ENCODE measurements around the gene BTBD9.

BTBD9 gene

DNA sequence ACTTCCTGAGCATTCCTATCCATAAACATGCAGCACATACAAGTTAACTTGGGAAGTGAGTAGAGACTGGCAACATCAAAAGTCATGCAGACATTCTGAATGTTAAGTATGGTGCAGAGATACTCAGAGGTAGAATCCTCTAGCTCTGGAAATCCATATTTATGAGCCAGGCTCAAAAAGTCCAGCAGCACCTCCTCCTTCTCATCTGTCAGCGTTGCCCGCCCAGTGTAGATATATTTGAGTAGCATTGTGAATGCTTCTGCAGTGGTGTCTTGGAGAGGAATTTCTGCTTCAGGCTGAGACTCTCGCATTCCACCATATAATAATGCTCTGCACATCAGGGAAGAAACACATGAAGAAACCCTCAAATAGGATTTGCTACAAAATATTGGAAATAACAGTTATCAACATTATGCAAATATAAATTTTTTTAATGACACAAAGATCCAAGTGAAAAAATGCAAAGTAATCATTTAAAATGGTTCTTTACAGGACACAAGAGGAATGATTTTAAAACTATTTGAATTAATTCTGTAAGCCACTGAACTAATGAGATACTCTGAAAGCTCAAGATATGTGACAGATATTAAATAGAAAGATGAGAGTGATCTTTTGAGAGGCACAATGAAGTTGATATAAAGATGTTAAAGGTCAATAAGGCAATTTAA lies 45.6 kb downstream of the BTBD9 start:
- DNase-seq (ENCODE audit: low read depth) = no peak

DNA sequence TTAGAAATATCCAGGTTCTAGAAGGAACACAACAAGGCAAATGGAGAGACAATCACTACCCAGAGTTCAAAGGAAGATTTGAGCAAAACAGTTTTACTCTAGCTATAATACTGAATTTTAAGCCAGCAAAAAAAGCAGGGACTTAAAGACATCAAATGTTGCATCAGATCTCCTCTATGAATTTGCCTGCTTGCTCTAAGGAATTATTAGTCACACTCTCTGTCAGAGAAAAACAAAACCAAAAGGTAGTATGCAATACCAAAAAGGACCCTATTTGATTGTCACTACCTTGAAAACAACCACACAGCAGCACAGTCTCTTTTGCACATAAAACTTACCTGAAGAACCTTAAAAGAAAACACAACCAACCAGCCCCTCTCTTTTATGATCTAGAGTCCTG lies 46.3 kb downstream of the BTBD9 start:
- no peak for DNase-seq (ENCODE audit: low read depth)

GRCh38 chr6:38591439-38591838 lies 48.3 kb downstream of the BTBD9 start:
- DNase-seq (ENCODE audit: low read depth) = no peak

GRCh38 chr6:38589367-38589720 lies 50.4 kb downstream of the BTBD9 start:
- DNase-seq (ENCODE audit: low read depth) = no peak

DNA sequence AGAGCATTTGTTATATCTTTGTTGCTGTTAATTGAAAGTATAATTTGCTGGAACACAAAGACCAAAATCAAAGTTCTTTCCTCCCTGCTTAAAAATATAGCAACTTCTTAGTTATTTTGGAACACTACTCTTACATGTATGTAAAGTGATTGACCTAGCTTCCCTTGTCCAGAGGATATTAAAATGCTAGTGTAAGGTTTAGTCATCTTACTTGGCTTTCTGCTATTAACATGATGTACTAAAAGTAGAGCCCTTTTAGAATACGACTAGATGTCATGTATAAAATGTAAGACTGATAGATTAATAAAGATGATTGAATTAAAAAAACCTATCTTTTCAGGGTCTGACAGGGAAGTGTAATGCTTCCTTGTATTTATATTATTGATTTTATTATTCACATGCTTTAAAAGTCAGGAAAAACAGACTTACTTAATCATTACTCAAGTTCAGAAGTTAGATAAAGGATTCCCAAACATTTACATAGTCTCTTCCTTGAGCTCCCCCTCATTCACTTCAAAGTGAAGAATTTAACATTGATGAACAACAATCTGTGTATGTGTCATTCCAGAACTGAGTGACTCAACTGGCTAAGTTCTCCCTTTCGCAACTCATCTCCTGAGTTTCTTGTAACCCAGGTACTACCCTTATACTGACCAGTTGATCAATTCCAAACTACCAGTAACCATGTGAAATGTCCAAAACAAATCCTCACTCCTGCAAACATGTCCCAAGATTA lies 50.9 kb downstream of the BTBD9 start:
- DNase-seq (ENCODE audit: low read depth) = no peak

DNA sequence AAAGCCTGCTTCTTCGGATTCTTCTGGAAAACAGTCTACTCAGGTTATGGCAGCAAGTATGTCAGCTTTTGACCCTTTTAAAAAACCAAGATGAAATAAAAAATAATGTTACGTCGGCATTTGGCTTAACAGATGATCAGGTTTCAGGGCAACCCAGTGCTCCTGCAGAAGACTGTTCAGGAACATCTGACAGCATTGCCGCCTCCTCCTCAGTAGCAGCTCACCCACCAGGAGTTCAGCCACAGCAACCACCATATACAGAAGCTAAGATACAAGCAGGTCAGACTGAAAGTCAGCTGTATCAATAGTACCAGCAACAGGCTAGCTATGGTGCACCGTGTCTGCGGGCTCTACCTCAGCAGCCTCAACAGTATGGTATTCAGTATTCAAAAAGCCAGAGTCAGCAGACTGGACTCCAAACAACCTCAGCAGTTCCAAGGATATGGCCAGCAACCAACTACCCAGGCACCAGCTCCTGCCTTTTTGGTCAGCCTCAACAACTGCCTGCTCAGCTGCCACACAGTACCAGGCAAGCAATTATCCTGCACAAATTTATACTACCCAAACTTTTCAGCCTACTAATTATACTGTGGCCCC lies 51.9 kb downstream of the BTBD9 start:
- no peak for DNase-seq (ENCODE audit: low read depth)

DNA sequence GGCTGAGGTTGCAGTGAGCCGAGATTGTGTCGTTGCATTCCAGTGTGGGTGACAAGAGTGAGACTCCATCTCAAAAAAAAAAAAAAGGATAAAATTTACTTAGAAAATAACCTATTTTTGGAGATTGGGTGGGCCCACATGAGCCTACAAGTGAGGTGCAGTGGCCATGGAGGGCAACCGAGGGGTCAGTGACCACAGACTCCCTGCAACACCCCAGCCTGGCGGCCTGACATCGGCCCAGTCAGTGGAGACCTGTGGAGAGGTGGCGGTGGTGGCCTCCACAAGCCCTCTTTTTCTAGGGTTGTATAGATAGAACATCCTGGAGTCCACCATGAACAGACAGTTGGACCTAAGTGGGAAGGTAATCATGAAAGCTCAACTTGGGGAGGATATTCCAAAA lies 52.7 kb downstream of the BTBD9 start:
- no peak for DNase-seq (ENCODE audit: low read depth)

GRCh38 chr6:38584731-38585130 lies 55.0 kb downstream of the BTBD9 start:
- DNase-seq (ENCODE audit: low read depth) = no peak

- no peak for DNase-seq (ENCODE audit: low read depth)
These were observed 56.2 kb downstream of the BTBD9 start for GRCh38 chr6:38583523-38583922.

- no peak for DNase-seq (ENCODE audit: low read depth)
These were observed 59.7 kb downstream of the BTBD9 start for GRCh38 chr6:38580030-38580429.

DNA sequence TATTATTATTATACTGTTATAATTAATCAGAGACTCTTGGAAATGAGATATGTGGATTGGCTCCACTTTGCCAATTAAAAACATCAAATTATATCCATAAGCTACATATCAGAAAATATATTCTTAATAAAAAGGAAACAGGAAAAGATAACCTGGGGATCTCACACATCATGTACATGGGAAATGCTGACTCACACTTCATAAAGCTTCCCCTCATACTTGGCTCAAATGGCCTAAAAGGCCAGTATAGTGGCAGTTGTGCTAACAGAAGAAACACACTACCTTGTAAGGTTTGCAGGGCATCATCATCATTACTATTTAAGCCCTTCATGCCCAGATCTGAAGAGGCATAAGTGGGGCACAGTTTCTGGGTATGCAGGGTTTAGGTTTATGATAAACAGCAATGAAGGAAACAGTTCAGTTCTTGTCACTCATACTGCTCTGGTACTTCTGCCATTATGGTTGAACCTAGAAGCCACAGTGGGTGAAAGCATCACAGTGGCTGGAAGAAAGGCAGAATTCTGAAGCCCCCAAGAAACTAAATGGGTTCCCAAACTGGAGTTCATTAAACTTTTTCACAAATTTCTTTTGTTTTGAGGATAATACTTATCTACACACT lies 60.6 kb downstream of the BTBD9 start:
- DNase-seq (ENCODE audit: low read depth) = no peak

GRCh38 chr6:38578075-38578474 lies 61.7 kb downstream of the BTBD9 start:
- no peak for DNase-seq (ENCODE audit: low read depth)

DNA sequence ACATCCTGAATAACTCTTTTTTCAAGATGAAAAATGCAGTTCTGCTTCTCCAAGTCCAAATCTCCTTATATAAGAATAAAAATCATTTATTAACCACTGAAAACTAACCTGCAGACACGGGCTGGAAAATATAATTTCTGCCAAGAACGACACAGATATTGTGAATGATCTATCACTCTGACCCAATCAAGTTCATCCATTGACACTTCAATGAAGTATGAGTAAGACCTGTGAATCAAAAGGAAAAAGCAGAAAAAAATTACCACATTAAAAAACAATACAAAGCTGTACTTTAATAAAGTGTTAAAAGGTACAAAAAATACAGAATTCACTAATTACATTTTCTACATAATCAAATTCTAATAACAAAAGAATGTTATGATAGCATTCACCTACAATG lies 62.2 kb downstream of the BTBD9 start:
- no peak for DNase-seq (ENCODE audit: low read depth)

- no peak for DNase-seq (ENCODE audit: low read depth)
These were observed 65.8 kb downstream of the BTBD9 start for GRCh38 chr6:38573801-38574395.

DNA sequence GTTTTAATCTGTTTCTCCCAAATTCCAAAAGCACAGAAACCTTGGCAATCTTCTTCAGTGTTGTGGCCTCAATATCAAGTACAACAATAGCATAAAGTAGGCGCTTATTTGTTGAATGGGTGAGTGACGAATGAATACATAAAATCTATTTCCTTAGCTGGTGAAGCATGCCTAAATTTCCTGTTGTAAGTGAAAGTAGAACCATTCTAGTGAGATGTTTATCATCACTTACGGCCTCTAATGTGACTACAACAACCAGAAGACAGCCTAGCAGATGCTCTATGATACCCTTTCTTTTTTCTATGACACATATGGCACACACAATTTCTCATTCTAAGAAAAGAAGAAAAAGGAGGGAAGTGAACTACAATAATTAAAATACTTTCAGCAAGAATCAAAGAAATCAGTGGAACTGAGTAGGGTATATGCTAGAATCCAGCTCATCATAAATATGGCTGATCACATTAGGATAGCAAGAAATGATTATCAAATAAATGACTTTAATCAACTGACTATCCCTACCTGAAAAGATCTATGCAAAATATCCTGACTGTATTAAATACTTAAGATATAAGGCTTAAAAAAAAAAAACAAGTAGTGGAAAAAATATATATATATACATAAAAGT lies 67.4 kb downstream of the BTBD9 start:
- DNase-seq (ENCODE audit: low read depth) = no peak

GRCh38 chr6:38571721-38572120 lies 68.0 kb downstream of the BTBD9 start:
- no peak for DNase-seq (ENCODE audit: low read depth)

- no peak for DNase-seq (ENCODE audit: low read depth)
These were observed 69.0 kb downstream of the BTBD9 start for GRCh38 chr6:38570750-38571149.

DNA sequence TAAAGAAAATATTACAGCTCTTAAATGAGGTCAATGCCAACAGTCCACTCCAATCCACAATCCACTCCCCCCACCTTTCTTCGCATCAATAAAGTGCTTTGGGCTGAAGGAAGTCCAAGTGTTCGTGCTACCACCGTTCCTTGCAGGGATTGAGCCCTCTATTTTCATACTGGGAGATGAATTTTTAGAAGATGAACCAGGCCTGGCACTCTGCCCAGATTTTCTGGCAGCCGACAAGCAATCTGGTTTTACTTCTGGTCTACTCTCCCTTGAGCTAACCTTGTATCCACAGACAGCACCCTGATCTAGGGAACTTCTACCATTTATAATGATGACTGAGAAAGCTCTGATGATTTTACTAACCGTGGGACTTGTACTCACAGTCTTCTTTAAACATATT lies 72.3 kb downstream of the BTBD9 start:
- no peak for DNase-seq (ENCODE audit: low read depth)

GRCh38 chr6:38566295-38567030 lies 73.3 kb downstream of the BTBD9 start:
- no peak for DNase-seq (ENCODE audit: low read depth)

- no peak for DNase-seq (ENCODE audit: low read depth)
These were observed 75.4 kb downstream of the BTBD9 start for GRCh38 chr6:38564301-38564700.

DNA sequence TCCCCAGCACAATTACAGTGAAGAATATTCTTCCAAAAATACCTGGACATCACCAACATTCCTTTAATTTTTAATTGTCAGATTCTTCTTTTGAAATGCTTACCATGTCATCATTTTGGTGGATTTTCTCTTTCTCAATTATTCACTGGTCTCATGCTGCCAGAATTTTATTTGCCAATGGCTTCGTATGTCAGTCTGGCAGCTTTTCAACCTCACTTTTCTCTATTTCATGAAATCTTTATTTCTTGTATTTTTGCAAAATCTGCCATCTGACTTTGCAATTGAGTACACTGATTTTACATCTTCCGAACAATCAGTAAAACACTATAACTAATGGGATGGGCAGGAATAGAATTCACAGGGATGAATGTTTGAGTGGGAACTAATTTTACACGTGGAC lies 84.1 kb downstream of the BTBD9 start:
- no peak for DNase-seq (ENCODE audit: low read depth)
